NT2/D1 (cell line): ENCODE results near the gene PAPPA.

Source experiments
- DNase-seq: peaks from one replicate; pipeline ENCODE4 v3.0.0-alpha.2; 2011; ENCODE audit warnings: low read depth, low spot score
- H3K27me3 ChIP-seq: 2 replicates; pipeline ENCODE4 v1.6.0; 2011; ENCODE audit warnings: mild to moderate bottlenecking; ENCODE audit not compliant: insufficient read length, insufficient read depth
- H3K36me3 ChIP-seq: 2 replicates; pipeline ENCODE4 v1.6.1; 2011; ENCODE audit warnings: mild to moderate bottlenecking, low read length, mixed read lengths; ENCODE audit not compliant: insufficient read depth, insufficient read length
- H3K4me1 ChIP-seq: 2 replicates; pipeline ENCODE4 v1.5.1; 2011; ENCODE audit not compliant: insufficient read depth, insufficient read length
- H3K4me3 ChIP-seq: 2 replicates; pipeline ENCODE4 v1.5.1; 2011; ENCODE audit warnings: low read depth; ENCODE audit not compliant: insufficient read length
- H3K9ac ChIP-seq: 2 replicates; pipeline ENCODE4 v1.6.0; 2011; ENCODE audit warnings: low read depth; ENCODE audit not compliant: insufficient read length
- H3K9me3 ChIP-seq: 2 replicates; pipeline ENCODE4 v1.5.1; 2011; ENCODE audit warnings: mild to moderate bottlenecking, low read length; ENCODE audit not compliant: insufficient read depth
- SUZ12 ChIP-seq: IDR thresholded peaks from 2 replicates; pipeline ENCODE4 v1.6.1; 2011; ENCODE audit not compliant: insufficient read length, insufficient read depth; ENCODE audit errors: extremely low read depth
- YY1 ChIP-seq: IDR thresholded peaks from 2 replicates; pipeline ENCODE4 v1.6.1; 2011; ENCODE audit not compliant: insufficient read length, insufficient read depth
- ZNF274 ChIP-seq: IDR thresholded peaks from 2 replicates; pipeline ENCODE4 v1.6.1; 2011; ENCODE audit warnings: mild to moderate bottlenecking, low read depth, low read length

Gene PAPPA

DNA sequence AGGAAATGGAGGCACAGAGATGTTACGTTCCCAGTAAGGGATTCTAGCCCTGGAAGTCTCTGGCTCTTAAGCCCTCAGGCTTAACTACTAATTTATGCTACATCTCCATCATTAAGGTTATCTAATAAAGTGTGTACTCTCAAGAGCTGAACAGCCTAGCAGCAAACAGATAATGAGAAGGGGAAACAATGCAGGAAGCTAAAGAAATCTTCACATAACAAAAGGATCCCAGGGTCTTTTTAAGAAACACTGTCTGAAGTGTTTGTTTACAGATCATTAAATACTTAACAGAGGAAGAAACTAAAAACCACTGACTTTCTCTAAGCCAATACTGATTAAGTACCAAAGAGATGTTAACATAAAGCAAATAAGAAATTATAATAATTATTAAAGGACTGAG, 129.0 kb downstream of the PAPPA start:
- Histone ChIP-seq H3K4me1 (peaks cover 19% of the 10 kb centered on the region), H3K9me3 (no peaks in the 10 kb centered on the region), H3K4me3 (no peak overlapping the region), H3K27me3 (peaks cover 5% of the 10 kb centered on the region), H3K36me3 (peaks cover 8% of the 10 kb centered on the region), H3K9ac (no peak overlapping the region)
- TF ChIP-seq ZNF274: no peak
- no peak for TF ChIP-seq SUZ12
- TF ChIP-seq YY1: no peak
- no peak for DNase-seq

DNA sequence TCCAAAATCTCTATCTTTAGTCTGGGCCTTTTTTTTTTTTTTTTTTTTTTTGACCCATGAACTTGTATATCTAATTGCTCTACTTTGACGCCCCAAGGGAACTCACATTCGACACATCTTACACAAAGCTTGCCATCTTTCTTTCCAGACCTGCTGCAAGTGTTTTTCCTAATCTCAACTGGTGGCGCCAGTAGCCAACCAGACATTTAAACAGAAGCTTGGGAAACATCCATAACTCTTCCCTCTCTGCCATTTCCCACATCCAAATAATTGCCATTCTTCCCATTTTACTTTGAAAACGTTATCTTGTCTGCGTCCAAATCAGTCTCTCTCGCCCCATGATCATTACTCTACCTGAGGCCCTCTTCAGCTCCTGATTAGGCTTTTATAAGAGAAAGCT, 130.9 kb downstream of the PAPPA start:
- Histone ChIP-seq H3K27me3 (peaks cover 10% of the 10 kb centered on the region), H3K4me3 (no peak overlapping the region), H3K4me1 (peaks cover 18% of the 10 kb centered on the region)

DNA sequence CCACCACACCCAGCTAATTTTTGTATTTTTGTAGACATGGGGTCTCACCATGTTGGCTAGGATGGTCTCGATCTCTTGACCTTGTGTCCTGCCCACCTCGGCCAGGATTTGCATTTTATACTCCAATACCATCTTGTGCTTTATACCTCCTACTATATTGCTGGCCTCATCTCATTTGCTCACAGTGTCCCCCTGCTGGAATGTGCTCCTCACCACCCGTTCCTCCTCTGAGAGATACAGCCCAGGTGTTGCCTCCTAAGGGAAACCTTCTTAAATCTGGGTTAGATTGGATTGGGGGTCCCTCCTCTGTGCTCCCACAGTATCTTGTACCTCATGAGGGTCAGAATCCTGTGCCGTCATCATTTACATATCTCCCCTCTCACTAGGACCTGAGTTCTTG, 131.7 kb downstream of the PAPPA start:
- DNase-seq: no peak
- H3K4me3 ChIP-seq: no peak overlapping the region
- peak overlapping the region; percentile 44 for H3K9ac ChIP-seq
- H3K36me3 ChIP-seq: peaks cover 8% of the 10 kb centered on the region
- peaks cover 14% of the 10 kb centered on the region for H3K4me1 ChIP-seq
- H3K9me3 ChIP-seq: no peaks in the 10 kb centered on the region
- H3K27me3 ChIP-seq: peaks cover 10% of the 10 kb centered on the region
- TF ChIP-seq SUZ12: no peak
- no peak for TF ChIP-seq YY1
- TF ChIP-seq ZNF274: no peak

More for the DNA sequence above, 130.9 kb downstream of the PAPPA start:
- no peaks in the 10 kb centered on the region for H3K9me3 ChIP-seq
- no peak for DNase-seq
- TF ChIP-seq ZNF274 (no peak), SUZ12 (no peak), YY1 (no peak)
- H3K9ac ChIP-seq: no peak overlapping the region
- H3K36me3 ChIP-seq: peaks cover 8% of the 10 kb centered on the region

DNA sequence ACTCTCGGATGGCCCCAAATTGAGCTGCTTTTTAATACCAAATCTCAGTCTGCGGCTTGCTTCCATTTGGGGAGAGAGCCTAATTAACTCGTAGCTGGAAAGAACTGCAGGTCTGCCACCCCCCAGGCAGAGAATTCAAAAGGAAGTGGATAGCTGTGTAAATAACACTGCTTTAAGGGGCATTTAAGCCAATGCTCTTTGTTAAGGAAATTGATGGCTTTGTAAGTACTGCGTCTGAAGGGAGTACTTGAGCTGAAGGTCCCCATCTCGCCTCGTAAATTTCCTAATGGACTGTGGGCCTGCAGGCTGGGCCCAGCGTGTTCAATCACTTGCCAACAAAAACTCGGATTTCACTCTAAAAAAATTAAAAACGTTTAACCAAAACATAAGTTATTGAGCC, 132.7 kb downstream of the PAPPA start:
- peak; percentile 90 for DNase-seq
- H3K4me3 ChIP-seq: no peak overlapping the region

DNA sequence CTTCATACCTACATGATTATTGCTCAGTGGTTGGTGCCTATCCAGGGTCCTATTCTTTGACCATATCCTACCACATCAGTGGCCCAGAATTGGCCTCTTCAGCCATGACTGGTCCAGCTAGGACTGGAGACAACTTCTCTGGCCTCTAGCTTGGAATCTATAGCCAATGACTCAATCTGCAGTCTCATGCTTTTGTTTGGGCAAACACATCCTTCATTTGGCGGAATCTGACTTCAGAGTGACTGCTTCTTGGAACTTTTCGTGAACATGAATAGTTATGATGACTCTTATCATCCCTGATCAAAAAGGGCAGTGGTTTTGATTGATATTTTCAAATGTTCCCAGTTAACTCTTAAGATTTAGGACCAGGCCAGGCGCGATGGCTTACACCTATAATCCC, 134.1 kb downstream of the PAPPA start:
- H3K9me3 ChIP-seq: no peaks in the 10 kb centered on the region
- DNase-seq: no peak
- no peak overlapping the region for H3K9ac ChIP-seq
- TF ChIP-seq SUZ12 (no peak), YY1 (no peak), ZNF274 (no peak)
- H3K4me3 ChIP-seq: no peak overlapping the region
- H3K36me3 ChIP-seq: no peaks in the 10 kb centered on the region
- H3K27me3 ChIP-seq: peaks cover 10% of the 10 kb centered on the region
- H3K4me1 ChIP-seq: peaks cover 10% of the 10 kb centered on the region

More for the DNA sequence above, 132.7 kb downstream of the PAPPA start:
- Histone ChIP-seq H3K9ac (peak overlapping the region; percentile 61), H3K9me3 (no peaks in the 10 kb centered on the region), H3K27me3 (peaks cover 10% of the 10 kb centered on the region), H3K4me1 (peaks cover 14% of the 10 kb centered on the region), H3K36me3 (peaks cover 4% of the 10 kb centered on the region)
- no peak for TF ChIP-seq YY1
- TF ChIP-seq ZNF274: no peak
- TF ChIP-seq SUZ12: no peak

DNA sequence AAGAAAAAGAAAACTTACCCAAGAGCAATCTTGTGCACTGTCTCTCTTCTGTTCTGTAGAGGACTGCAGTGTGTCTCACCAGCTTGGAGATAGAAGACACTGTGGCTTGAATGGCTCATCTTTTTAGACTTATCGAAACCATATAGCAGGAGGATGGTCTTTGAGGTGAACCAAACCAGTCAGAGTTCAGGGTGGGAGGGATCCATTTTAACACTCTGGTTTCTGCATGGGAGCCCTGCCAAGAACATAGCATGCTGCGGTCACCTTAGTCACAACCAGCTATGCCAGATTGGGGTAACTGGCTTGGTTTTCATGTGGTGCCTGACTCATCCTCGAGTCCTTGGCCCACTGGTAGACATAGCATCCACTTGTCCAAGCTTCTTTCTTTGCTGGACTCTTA, 135.1 kb downstream of the PAPPA start:
- Histone ChIP-seq H3K4me3 (no peak overlapping the region), H3K36me3 (no peaks in the 10 kb centered on the region), H3K4me1 (peaks cover 10% of the 10 kb centered on the region), H3K9me3 (no peaks in the 10 kb centered on the region), H3K9ac (no peak overlapping the region), H3K27me3 (peaks cover 10% of the 10 kb centered on the region)
- no peak for DNase-seq
- TF ChIP-seq SUZ12: no peak
- no peak for TF ChIP-seq YY1
- TF ChIP-seq ZNF274: no peak

DNA sequence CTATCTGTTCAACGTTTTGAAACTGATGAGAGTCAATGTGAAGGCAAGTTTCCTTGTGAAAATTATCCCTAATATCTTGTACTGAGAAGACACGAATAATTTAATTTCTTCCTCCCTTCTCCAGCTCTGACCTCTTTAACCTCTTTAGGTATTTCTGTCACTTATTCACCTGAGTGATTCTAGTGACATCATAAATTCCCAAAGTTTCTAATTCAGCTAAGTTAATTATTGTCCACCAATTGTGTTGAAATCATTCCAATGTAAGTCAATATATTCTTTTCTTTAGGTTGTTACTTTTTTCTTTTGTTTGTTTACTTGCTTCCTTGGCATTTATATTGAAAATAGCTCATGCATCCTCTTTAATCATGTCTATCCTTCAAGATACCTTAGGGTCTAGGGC, 143.8 kb downstream of the PAPPA start:
- no peak overlapping the region for H3K4me3 ChIP-seq
- no peak overlapping the region for H3K9ac ChIP-seq
- H3K36me3 ChIP-seq: peaks cover under 1% of the 10 kb centered on the region
- no peaks in the 10 kb centered on the region for H3K4me1 ChIP-seq
- H3K9me3 ChIP-seq: no peaks in the 10 kb centered on the region
- DNase-seq: no peak
- no peaks in the 10 kb centered on the region for H3K27me3 ChIP-seq
- TF ChIP-seq YY1: no peak
- no peak for TF ChIP-seq SUZ12
- TF ChIP-seq ZNF274: no peak
